Glutamatergic neuron (in vitro differentiated cells): Measurements from ENCODE around the gene KCTD16. TPM values are rescaled to one million over a fixed set of nuclear protein-coding genes. Genes with fewer than 3 reads are reported as not detected.

ENCODE experiments used
- DNase-seq: peaks from one replicate; pipeline ENCODE4 v3.0.0; 2022
- H3K27ac Mint-ChIP-seq: one replicate; pipeline ENCODE4 v1.8.0; 2020; ENCODE audit warnings: mild to moderate bottlenecking, mixed read lengths, inconsistent platforms; ENCODE audit not compliant: unreplicated experiment
- H3K27me3 Mint-ChIP-seq: one replicate; pipeline ENCODE4 v1.8.0; 2020; ENCODE audit warnings: mild to moderate bottlenecking, moderate library complexity, mixed read lengths, inconsistent platforms; ENCODE audit not compliant: unreplicated experiment
- H3K36me3 Mint-ChIP-seq: one replicate; pipeline ENCODE4 v1.8.0; 2020; ENCODE audit warnings: mild to moderate bottlenecking, mixed read lengths, inconsistent platforms; ENCODE audit not compliant: unreplicated experiment
- H3K4me1 Mint-ChIP-seq: one replicate; pipeline ENCODE4 v1.8.0; 2020; ENCODE audit warnings: mild to moderate bottlenecking, low read depth, mixed read lengths, inconsistent platforms; ENCODE audit not compliant: unreplicated experiment
- H3K4me3 Mint-ChIP-seq: one replicate; pipeline ENCODE4 v1.8.0; 2020; ENCODE audit warnings: mild to moderate bottlenecking, mixed read lengths, inconsistent platforms; ENCODE audit not compliant: unreplicated experiment
- H3K9me3 Mint-ChIP-seq: one replicate; pipeline ENCODE4 v1.8.0; 2020; ENCODE audit warnings: mild to moderate bottlenecking, moderate library complexity, mixed read lengths, inconsistent platforms; ENCODE audit not compliant: unreplicated experiment
- CTCF ChIP-seq: fragments of 200-600 bp; sonication (generic); IDR thresholded peaks from one replicate; pipeline ENCODE4 v1.5.0; 2021; ENCODE audit not compliant: partially characterized antibody, unreplicated experiment
- total RNA-seq: library from RNA; stranded (reverse); fragmentation: NEBNext Ultra II Directional; extraction: Animal tissue kit (Norgen Biotek cat#: 25700); gene quantifications from one replicate; pipeline ENCODE4 v1.2.1, GENCODE V29; 2021; ENCODE audit not compliant: unreplicated experiment

The KCTD16 gene
- total RNA-seq, 1 donor from 2014 or later = 16.9 TPM

GRCh38 chr5:144196612-144197011 is 25.9 kb downstream of the KCTD16 start:
- Mint-ChIP-seq H3K36me3 (no peaks in the 10 kb centered on the region), H3K27ac (no peak overlapping the region), H3K4me1 (no peaks in the 10 kb centered on the region), H3K9me3 (no peaks in the 10 kb centered on the region), H3K27me3 (no peaks in the 10 kb centered on the region), H3K4me3 (no peak overlapping the region)
- peak; percentile 64 for TF ChIP-seq CTCF
- no peak for DNase-seq

- Mint-ChIP-seq H3K36me3 (no peaks in the 10 kb centered on the region), H3K27ac (no peak overlapping the region), H3K4me3 (no peak overlapping the region), H3K4me1 (no peaks in the 10 kb centered on the region), H3K9me3 (no peaks in the 10 kb centered on the region), H3K27me3 (no peaks in the 10 kb centered on the region)
- no peak for DNase-seq
- TF ChIP-seq CTCF = no peak
Observed at GRCh38 chr5:144198386-144198785, 27.7 kb downstream of the KCTD16 start.

- Mint-ChIP-seq H3K9me3 (no peaks in the 10 kb centered on the region), H3K27ac (no peak overlapping the region), H3K4me1 (peaks cover 8% of the 10 kb centered on the region), H3K27me3 (no peaks in the 10 kb centered on the region), H3K4me3 (no peak overlapping the region), H3K36me3 (no peaks in the 10 kb centered on the region)
- DNase-seq = no peak
- TF ChIP-seq CTCF = no peak
Observed at GRCh38 chr5:144201588-144201987, 30.9 kb downstream of the KCTD16 start.

- Mint-ChIP-seq H3K27me3 (no peaks in the 10 kb centered on the region), H3K27ac (no peak overlapping the region), H3K36me3 (no peaks in the 10 kb centered on the region), H3K4me3 (no peak overlapping the region), H3K4me1 (peaks cover 8% of the 10 kb centered on the region), H3K9me3 (no peaks in the 10 kb centered on the region)
- TF ChIP-seq CTCF = no peak
- DNase-seq = no peak
Observed at GRCh38 chr5:144202072-144202471, 31.4 kb downstream of the KCTD16 start.

- no peaks in the 10 kb centered on the region for H3K36me3 Mint-ChIP-seq
- H3K9me3 Mint-ChIP-seq = no peaks in the 10 kb centered on the region
- no peak overlapping the region for H3K4me3 Mint-ChIP-seq
- H3K4me1 Mint-ChIP-seq = peaks cover 8% of the 10 kb centered on the region
- no peak for TF ChIP-seq CTCF
- no peak for DNase-seq
- H3K27me3 Mint-ChIP-seq = no peaks in the 10 kb centered on the region
- no peak overlapping the region for H3K27ac Mint-ChIP-seq
Observed at GRCh38 chr5:144202726-144203125, 32.1 kb downstream of the KCTD16 start.
